GM18907 (cell line): ENCODE data around the gene DAZ4.
"Not testable (repeated sequence)": the region's sequence is repeated elsewhere in the genome, so short reads cannot be mapped to it uniquely, and the experiment has no call there.

Experiments used
- ATAC-seq: cut with Tn5 transposase; IDR thresholded peaks from one replicate; pipeline ENCODE4 v1.9.1; 2021; ENCODE audit warnings: mild to moderate bottlenecking, moderate library complexity; ENCODE audit not compliant: unreplicated experiment

DAZ4 gene, protein sequence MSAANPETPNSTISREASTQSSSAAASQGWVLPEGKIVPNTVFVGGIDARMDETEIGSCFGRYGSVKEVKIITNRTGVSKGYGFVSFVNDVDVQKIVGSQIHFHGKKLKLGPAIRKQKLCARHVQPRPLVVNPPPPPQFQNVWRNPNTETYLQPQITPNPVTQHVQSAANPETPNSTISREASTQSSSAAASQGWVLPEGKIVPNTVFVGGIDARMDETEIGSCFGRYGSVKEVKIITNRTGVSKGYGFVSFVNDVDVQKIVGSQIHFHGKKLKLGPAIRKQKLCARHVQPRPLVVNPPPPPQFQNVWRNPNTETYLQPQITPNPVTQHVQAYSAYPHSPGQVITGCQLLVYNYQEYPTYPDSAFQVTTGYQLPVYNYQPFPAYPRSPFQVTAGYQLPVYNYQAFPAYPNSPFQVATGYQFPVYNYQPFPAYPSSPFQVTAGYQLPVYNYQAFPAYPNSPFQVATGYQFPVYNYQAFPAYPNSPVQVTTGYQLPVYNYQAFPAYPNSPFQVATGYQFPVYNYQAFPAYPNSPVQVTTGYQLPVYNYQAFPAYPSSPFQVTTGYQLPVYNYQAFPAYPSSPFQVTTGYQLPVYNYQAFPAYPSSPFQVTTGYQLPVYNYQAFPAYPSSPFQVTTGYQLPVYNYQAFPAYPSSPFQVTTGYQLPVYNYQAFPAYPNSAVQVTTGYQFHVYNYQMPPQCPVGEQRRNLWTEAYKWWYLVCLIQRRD

DNA sequence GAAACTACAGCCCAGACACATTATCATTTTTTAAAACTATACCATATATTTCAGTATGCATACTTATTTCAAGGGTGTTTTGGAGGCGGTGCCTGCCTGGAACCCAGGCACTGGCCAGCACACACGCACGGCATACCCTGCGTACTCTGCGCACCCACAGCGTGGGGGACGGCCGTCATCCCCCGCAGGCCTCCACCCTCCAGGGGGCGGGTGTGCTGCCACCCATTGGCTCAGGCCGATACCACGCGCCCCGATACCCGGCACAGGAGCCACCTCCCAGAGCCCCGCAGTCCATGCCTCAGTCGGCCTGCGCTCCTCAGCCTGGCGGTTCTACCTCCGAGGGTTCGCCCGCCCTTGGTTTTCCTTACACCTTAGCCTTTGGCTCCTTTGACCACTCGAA, at the start of gene DAZ4:
Gene DAZ4 (plus strand): TSS at position 301 of the 400 bp plus-strand sequence. CDS start 208 bp downstream, outside the sequence.
- ATAC-seq: not testable (repeated sequence)

DNA sequence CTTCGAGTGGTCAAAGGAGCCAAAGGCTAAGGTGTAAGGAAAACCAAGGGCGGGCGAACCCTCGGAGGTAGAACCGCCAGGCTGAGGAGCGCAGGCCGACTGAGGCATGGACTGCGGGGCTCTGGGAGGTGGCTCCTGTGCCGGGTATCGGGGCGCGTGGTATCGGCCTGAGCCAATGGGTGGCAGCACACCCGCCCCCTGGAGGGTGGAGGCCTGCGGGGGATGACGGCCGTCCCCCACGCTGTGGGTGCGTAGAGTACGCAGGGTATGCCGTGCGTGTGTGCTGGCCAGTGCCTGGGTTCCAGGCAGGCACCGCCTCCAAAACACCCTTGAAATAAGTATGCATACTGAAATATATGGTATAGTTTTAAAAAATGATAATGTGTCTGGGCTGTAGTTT, 20.4 kb upstream of the DAZ4 start, which contains the start of gene DAZ3:
Gene DAZ3 (minus strand): TSS at position 101 of the 400 bp plus-strand sequence. CDS start 208 bp downstream, outside the sequence.
- ATAC-seq: not testable (repeated sequence)

DNA sequence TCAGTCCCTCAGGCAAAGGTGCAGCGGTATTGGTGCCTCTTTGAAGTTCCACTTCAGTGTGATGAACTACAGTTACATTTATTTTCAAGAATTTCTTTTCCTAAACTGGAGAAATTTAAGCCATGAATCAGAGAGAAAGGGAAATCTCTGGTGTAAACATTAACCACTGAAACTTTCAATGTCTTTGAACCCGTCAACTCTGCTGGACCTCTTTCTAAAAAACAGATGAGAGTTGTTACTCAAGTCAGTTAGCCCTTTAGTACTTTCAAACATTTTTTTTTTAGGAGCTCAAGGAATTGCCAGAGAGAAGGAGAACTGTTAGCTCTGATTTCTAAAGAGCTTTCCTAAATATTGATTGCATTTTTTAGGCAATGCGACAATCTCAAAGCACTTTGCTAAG, 11.9 kb upstream of the DAZ4 start:
- ATAC-seq: not testable (repeated sequence)

DNA sequence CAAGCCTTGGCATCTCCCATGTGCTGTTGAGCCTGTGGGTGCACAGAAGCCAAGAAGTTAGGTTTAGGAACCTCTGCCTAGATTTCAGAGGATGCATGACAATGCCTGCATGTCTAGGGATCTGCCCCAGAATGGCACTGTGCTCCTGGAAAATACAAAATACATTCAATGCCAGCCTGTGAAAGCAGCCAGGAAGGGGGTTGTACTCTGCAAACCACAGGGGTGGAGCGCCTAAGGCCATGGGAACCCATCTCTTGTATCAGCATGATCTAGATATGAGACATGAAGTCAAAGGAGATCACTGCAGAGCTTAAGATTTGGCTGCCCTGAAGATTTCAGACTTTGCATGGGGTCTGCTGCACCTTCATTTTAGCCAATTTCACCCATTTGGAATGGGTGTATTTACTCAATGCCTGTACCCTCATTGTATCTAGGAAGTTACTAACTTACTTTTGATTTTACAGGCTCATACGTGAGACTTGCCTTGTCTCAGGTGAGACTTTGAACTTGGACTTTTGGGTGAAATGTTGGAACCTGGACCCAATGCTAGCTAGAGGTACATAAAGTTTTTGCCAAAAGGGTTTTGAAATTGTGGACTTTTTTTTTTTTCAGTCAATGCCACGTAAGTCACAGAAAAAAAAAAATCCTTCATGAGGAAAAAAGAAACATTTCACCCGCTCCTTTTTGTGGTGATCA, 9.4 kb upstream of the DAZ4 start:
- ATAC-seq: not testable (repeated sequence)

DNA sequence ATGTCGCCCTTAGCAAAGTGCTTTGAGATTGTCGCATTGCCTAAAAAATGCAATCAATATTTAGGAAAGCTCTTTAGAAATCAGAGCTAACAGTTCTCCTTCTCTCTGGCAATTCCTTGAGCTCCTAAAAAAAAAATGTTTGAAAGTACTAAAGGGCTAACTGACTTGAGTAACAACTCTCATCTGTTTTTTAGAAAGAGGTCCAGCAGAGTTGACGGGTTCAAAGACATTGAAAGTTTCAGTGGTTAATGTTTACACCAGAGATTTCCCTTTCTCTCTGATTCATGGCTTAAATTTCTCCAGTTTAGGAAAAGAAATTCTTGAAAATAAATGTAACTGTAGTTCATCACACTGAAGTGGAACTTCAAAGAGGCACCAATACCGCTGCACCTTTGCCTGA, 8.7 kb upstream of the DAZ4 start:
- ATAC-seq: not testable (repeated sequence)
